GM12878 (cell line): Measurements from ENCODE around the gene MARS1. TPM values are rescaled to one million over a fixed set of nuclear protein-coding genes. Genes with fewer than 3 reads are reported as not detected.
A peak's percentile ranks its signal among the peaks of the same experiment; 100 is the strongest.

ENCODE experiments used
- ATAC-seq: fragments of 200-7000 bp; cut with Tn5 transposase; 3 replicates; pipeline ENCODE4 v1.9.1; 2020; ENCODE audit warnings: mild to moderate bottlenecking, moderate library complexity
- BruUV-seq: library from RNA; stranded (reverse); fragments of 400-500 nt; replicated peaks from 2 replicates; lab custom pipeline; 2021; lab: Mats Ljungman, UMichigan
- CTCF ChIA-PET: fragments of 300-600 bp; sonication (Branson Sonifier 250); formaldehyde crosslinking; extraction: SDS; loops from one replicate; lab custom pipeline; 2021; ENCODE audit warnings: inconsistent platforms; lab: Yijun Ruan, JAX
- POLR2A ChIA-PET: fragments of 350-600 bp; formaldehyde crosslinking; extraction: SDS; loops from one replicate; lab custom pipeline; 2021; ENCODE audit warnings: inconsistent platforms; lab: Charles Lee
- RAD21 ChIA-PET: fragments of 300-600 bp; sonication (Branson Sonifier 250); formaldehyde crosslinking; loops from one replicate; lab custom pipeline; 2023; ENCODE audit warnings: antibody characterized with exemption; ENCODE audit not compliant: unreplicated experiment; lab: Charles Lee
- SMC1A ChIA-PET: fragments of 300-600 bp; sonication (Branson Sonifier 250); formaldehyde crosslinking; loops from one replicate; lab custom pipeline; 2023; ENCODE audit not compliant: unreplicated experiment, uncharacterized antibody; lab: Charles Lee
- DNase-seq: peaks from one replicate; pipeline ENCODE4 v3.0.0-alpha.2; 2011; ENCODE audit warnings: low read depth, low spot score
- FAIRE-seq: peaks from 3 replicates; lab custom pipeline; 2011; peaks lifted over from hg19 to GRCh38; lab: Jason Lieb, UNC
- H2AFZ ChIP-seq: 2 replicates; pipeline ENCODE4 v1.6.0; 2011; ENCODE audit warnings: low read depth, low read length, control low read depth; ENCODE audit not compliant: control insufficient read depth
- H3K27ac ChIP-seq: 2 replicates; pipeline ENCODE4 v1.5.1; 2011; ENCODE audit warnings: control low read depth; ENCODE audit not compliant: control insufficient read depth, insufficient read depth
- H3K27me3 ChIP-seq, 2 experiments: replicated peaks in 1 of 2; 2 replicates each; pipeline versions ENCODE4 v1.6.0 to v1.6.1; 2011; ENCODE audit warnings: low read length in 1 of 2; ENCODE audit not compliant: control insufficient read depth in 2 of 2, insufficient read depth in 2 of 2
- H3K36me3 ChIP-seq, 2 experiments: 2 replicates each; pipeline ENCODE4 v1.5.1; 2011; ENCODE audit warnings: low read length in 1 of 2; ENCODE audit not compliant: control insufficient read depth in 2 of 2, insufficient read depth in 2 of 2
- H3K4me1 ChIP-seq: 2 replicates; pipeline ENCODE4 v1.6.1; 2011; ENCODE audit warnings: mild to moderate bottlenecking, low read length, moderate library complexity, mixed read lengths; ENCODE audit not compliant: control insufficient read depth, insufficient read depth
- H3K4me2 ChIP-seq: 2 replicates; pipeline ENCODE4 v1.6.0; 2011; ENCODE audit warnings: control low read depth; ENCODE audit not compliant: control insufficient read depth, insufficient read depth
- H3K4me3 ChIP-seq: fragments of 200-600 bp; sonication (generic); 2 replicates; pipeline ENCODE4 v1.5.1; 2016
- H3K79me2 ChIP-seq: 2 replicates; pipeline ENCODE4 v1.6.0; 2011; ENCODE audit warnings: low read length; ENCODE audit not compliant: control insufficient read depth, insufficient read depth
- H3K9ac ChIP-seq: 2 replicates; pipeline ENCODE4 v1.8.0; 2011; ENCODE audit warnings: low read length, control low read depth, mixed read lengths; ENCODE audit not compliant: control insufficient read depth, insufficient read depth
- H3K9me3 ChIP-seq: replicated peaks from 3 replicates; pipeline ENCODE4 v1.5.1; 2011; ENCODE audit warnings: mild to moderate bottlenecking, low read length; ENCODE audit not compliant: control insufficient read depth, insufficient read depth
- H4K20me1 ChIP-seq: 2 replicates; pipeline ENCODE4 v1.6.0; 2011; ENCODE audit not compliant: control insufficient read depth, insufficient read depth
- CREB1 ChIP-seq: IDR thresholded peaks from 2 replicates; pipeline ENCODE4 v1.6.1; 2012; ENCODE audit warnings: low read depth, mild to moderate bottlenecking, inconsistent platforms
- DPF2 ChIP-seq: fragments of 450-650 bp; IDR thresholded peaks from 2 replicates; pipeline ENCODE4 v1.6.1; 2017; ENCODE audit warnings: mild to moderate bottlenecking
- EP300 ChIP-seq, 2 experiments: fragments of 150-350 bp in 1 of 2; IDR thresholded peaks; 2 replicates each; pipeline ENCODE4 v1.6.1; 2011 to 2012; ENCODE audit warnings: low read depth in 2 of 2, low read length in 2 of 2, borderline replicate concordance in 1 of 2, improper control_type of control experiment in 1 of 2, inconsistent platforms in 1 of 2; ENCODE audit not compliant: control insufficient read depth in 1 of 2
- ETV6 ChIP-seq, 2 experiments: fragments of 450-650 bp in 1 of 2; IDR thresholded peaks in 1 of 2; conservative IDR thresholded peaks in 1 of 2; 2 replicates each; pipeline ENCODE4 v1.6.1; 2014; ENCODE audit warnings: antibody characterized with exemption in 1 of 2, borderline replicate concordance in 1 of 2, low read depth in 1 of 2, mild to moderate bottlenecking in 1 of 2, moderate library complexity in 1 of 2
- HDAC2 ChIP-seq: fragments of 200-600 bp; sonication (generic); IDR thresholded peaks from 2 replicates; pipeline ENCODE4 v1.6.1; 2017
- MEF2B ChIP-seq: fragments of 450-650 bp; IDR thresholded peaks from 2 replicates; pipeline ENCODE4 v1.6.1; 2018; ENCODE audit warnings: mild to moderate bottlenecking, moderate library complexity; ENCODE audit not compliant: partially characterized antibody, poor library complexity, severe bottlenecking
- MXI1 ChIP-seq: fragments of 150-350 bp; IDR thresholded peaks from 2 replicates; pipeline ENCODE4 v1.6.1; 2011; ENCODE audit warnings: low read depth, mild to moderate bottlenecking, inconsistent platforms, low read length, improper control_type of control experiment
- PAX5 ChIP-seq: IDR thresholded peaks from 2 replicates; pipeline ENCODE4 v1.6.1; 2011; ENCODE audit warnings: low read depth, low read length, borderline replicate concordance
- RUNX3 ChIP-seq: IDR thresholded peaks from 2 replicates; pipeline ENCODE4 v1.6.1; 2012; ENCODE audit warnings: low read length, inconsistent platforms
- TAF1 ChIP-seq: IDR thresholded peaks from 2 replicates; pipeline ENCODE4 v1.6.1; 2011; ENCODE audit warnings: mild to moderate bottlenecking, low read depth, low read length, borderline replicate concordance
- WGBS: methylation state at CpG from one replicate; pipeline ENCODE4 v1.1.6; 2016; ENCODE audit warnings: low lambda C conversion rate; ENCODE audit not compliant: insufficient replicate concordance, insufficient coverage; ENCODE audit errors: missing lambda C conversion rate; 5-methylcytosine and 5-hydroxymethylcytosine counted together
- in situ Hi-C: fragments of 300-500 bp; cut with MboI; formaldehyde crosslinking; loops from 9 replicates; pipeline ENCODE4 v1.14.3; 2018; ENCODE audit warnings: mixed read lengths
- intact Hi-C: fragments of 100-400 bp; cut with micrococcal nuclease; formaldehyde crosslinking; loops from one replicate; pipeline ENCODE4 v1.14.2; 2022; ENCODE audit not compliant: unreplicated experiment
- polyA plus RNA-seq, 11 experiments: library from polyadenylated mRNA; depleted of rRNA in 4 of 11; unstranded in 6 of 11; stranded (reverse) in 5 of 11; fragments of >200 nt; fragmentation: Nextera tagmentation in 4 of 11; fragmentation: Illumina TruSeq in 1 of 11; extraction: Ambion mirVana in 4 of 11; extraction: Trizol in 1 of 11; gene quantifications; 1 replicate in 1 of 11; 2 replicates in 10 of 11; pipeline versions ENCODE4 v1.2.1 to v1.2.3, GENCODE V29; 2011 to 2016; ENCODE audit warnings: inconsistent platforms in 2 of 11, missing spikeins in 2 of 11, low read depth in 1 of 11
- total RNA-seq, 4 experiments: library from RNA; depleted of rRNA in 3 of 4; stranded (reverse); fragments of >200 nt in 3 of 4; fragmentation: Illumina TruSeq in 1 of 4; extraction: Trizol in 1 of 4; gene quantifications; 2 replicates each; pipeline versions ENCODE4 v1.2.1 to v1.2.3, GENCODE V29; 2013 to 2021
- TF ChIP-seq, protein P1 (sequence below): fragments of 450-650 bp; conservative IDR thresholded peaks from 2 replicates; pipeline ENCODE4 v1.6.1; 2017; ENCODE audit warnings: mild to moderate bottlenecking, moderate library complexity
- TF ChIP-seq, protein P2 (sequence below): fragments of 450-650 bp; IDR thresholded peaks from 2 replicates; pipeline ENCODE4 v1.6.1; 2017; ENCODE audit warnings: mild to moderate bottlenecking, moderate library complexity
- TF ChIP-seq, protein P3 (sequence below): fragments of 450-650 bp; IDR thresholded peaks from 2 replicates; pipeline ENCODE4 v1.6.1; 2017; ENCODE audit warnings: borderline replicate concordance

Gene MARS1
- total and polyA plus RNA-seq, 10 of the 15 experiments (the other 5 are each of a cell fraction or from before 2014, with no cell fraction given): 72.3 to 270 (median 153) TPM

DNA sequence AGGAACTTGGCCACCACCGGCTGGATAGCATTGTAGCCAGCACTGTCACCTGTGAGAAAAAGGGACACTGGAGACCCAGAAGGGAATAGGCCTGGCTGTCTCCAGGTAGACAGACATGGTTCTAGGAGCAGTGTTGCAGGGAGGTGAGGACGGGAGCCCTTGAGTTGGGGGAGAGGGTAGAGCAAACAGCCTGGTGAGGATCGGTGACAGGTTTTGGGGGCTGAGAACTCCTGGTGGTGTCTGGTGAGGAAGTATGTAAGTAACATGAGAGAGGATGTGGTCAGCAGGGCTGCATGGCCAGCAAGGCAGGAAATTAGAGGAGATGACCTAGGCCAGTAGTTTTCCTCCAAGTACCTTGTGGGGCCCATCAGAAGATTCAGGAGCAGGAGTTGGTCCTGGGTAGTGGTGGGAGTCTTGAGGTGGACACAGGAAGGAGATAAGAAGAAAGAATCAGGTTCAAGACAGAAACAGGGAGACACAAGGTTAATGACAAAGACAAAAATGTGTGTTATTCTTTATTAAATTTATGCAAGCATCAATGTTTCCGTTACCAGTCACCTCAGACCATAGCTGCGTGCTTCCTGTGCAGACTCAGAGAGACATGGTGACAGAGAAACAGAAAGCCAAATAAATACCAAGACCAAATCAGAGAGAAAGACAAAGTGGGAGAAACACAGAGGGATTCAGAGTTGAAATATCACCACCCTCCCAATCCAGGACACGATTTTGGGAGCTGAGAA lies 8.3 kb upstream of the MARS1 start, which contains the start of gene ARHGAP9:
TSS of gene ARHGAP9 (minus strand) at position 491 of the 740 bp plus-strand sequence. CDS start at position 31, 460 bp downstream.
- Histone ChIP-seq H3K36me3 (peaks cover 1 to 7% of the 10 kb centered on the region in 2 experiments; a peak in 3 of 4 replicates), H3K4me3 (peak within 1 kb of the TSS; percentile 92; the same call in 1 of the 2 replicates), H3K4me2 (peak within 1 kb of the TSS; percentile 99), H3K9me3 (no peaks in the 10 kb centered on the region), H3K4me1 (peaks cover 34% of the 10 kb centered on the region), H3K9ac (peak within 1 kb of the TSS; percentile 74), H3K27ac (peak within 1 kb of the TSS; percentile 85), H4K20me1 (no peaks in the 10 kb centered on the region), H3K27me3 (no peaks in the 10 kb centered on the region), H3K79me2 (peaks cover 41% of the 10 kb centered on the region), H2AFZ (peak within 1 kb of the TSS; percentile 82)
- SMC1A ChIA-PET: interaction anchor here (0.8 to 2.7 kb wide), 6 partner anchors 19 to 283 kb away, joined by 3 to 10 read pairs (median 3); partner anchors contain the start of gene GLI1
- ATAC-seq (peak; percentile 52), FAIRE-seq (peak; percentile 7), DNase-seq (peak; percentile 51)
- TSS peak; percentile 62 for BruUV-seq
- CTCF ChIA-PET: interaction anchor here (0.6 to 8.1 kb wide), 5 partner anchors 8 to 365 kb away, joined by 3 to 114 read pairs (median 4); partner anchors contain the start of genes GLI1 and INHBE
- in situ Hi-C loops (no loop called here), intact Hi-C loops (loop anchor here (5.0 to 10.0 kb wide), 2 partner anchors 43 to 275 kb away; partner anchors contain the start of genes CDK4, DDIT3, MARCHF9 and MBD6)
- RAD21 ChIA-PET: interaction anchor here (0.9 to 1.6 kb wide), 4 partner anchors 21 to 386 kb away, joined by 3 to 7 read pairs (median 3); partner anchors contain the start of genes DCTN2 and GLI1
- 2% methylated on average over 6 of the region's 6 CpGs for WGBS
- POLR2A ChIA-PET: interaction anchor here (0.6 to 1.7 kb wide), 6 partner anchors 14 to 134 kb away, joined by 3 to 7 read pairs (median 4); partner anchors contain the start of gene DDIT3
- TF ChIP-seq CREB1: no peak; the same call in 1 of the 2 replicates
- TF ChIP-seq, protein P1, sequence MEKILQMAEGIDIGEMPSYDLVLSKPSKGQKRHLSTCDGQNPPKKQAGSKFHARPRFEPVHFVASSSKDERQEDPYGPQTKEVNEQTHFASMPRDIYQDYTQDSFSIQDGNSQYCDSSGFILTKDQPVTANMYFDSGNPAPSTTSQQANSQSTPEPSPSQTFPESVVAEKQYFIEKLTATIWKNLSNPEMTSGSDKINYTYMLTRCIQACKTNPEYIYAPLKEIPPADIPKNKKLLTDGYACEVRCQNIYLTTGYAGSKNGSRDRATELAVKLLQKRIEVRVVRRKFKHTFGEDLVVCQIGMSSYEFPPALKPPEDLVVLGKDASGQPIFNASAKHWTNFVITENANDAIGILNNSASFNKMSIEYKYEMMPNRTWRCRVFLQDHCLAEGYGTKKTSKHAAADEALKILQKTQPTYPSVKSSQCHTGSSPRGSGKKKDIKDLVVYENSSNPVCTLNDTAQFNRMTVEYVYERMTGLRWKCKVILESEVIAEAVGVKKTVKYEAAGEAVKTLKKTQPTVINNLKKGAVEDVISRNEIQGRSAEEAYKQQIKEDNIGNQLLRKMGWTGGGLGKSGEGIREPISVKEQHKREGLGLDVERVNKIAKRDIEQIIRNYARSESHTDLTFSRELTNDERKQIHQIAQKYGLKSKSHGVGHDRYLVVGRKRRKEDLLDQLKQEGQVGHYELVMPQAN: no peak
- TF ChIP-seq, protein P2, sequence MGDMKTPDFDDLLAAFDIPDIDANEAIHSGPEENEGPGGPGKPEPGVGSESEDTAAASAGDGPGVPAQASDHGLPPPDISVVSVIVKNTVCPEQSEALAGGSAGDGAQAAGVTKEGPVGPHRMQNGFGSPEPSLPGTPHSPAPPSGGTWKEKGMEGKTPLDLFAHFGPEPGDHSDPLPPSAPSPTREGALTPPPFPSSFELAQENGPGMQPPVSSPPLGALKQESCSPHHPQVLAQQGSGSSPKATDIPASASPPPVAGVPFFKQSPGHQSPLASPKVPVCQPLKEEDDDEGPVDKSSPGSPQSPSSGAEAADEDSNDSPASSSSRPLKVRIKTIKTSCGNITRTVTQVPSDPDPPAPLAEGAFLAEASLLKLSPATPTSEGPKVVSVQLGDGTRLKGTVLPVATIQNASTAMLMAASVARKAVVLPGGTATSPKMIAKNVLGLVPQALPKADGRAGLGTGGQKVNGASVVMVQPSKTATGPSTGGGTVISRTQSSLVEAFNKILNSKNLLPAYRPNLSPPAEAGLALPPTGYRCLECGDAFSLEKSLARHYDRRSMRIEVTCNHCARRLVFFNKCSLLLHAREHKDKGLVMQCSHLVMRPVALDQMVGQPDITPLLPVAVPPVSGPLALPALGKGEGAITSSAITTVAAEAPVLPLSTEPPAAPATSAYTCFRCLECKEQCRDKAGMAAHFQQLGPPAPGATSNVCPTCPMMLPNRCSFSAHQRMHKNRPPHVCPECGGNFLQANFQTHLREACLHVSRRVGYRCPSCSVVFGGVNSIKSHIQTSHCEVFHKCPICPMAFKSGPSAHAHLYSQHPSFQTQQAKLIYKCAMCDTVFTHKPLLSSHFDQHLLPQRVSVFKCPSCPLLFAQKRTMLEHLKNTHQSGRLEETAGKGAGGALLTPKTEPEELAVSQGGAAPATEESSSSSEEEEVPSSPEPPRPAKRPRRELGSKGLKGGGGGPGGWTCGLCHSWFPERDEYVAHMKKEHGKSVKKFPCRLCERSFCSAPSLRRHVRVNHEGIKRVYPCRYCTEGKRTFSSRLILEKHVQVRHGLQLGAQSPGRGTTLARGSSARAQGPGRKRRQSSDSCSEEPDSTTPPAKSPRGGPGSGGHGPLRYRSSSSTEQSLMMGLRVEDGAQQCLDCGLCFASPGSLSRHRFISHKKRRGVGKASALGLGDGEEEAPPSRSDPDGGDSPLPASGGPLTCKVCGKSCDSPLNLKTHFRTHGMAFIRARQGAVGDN: no peak; the same call in 1 of the 2 replicates
- TF ChIP-seq, protein P3, sequence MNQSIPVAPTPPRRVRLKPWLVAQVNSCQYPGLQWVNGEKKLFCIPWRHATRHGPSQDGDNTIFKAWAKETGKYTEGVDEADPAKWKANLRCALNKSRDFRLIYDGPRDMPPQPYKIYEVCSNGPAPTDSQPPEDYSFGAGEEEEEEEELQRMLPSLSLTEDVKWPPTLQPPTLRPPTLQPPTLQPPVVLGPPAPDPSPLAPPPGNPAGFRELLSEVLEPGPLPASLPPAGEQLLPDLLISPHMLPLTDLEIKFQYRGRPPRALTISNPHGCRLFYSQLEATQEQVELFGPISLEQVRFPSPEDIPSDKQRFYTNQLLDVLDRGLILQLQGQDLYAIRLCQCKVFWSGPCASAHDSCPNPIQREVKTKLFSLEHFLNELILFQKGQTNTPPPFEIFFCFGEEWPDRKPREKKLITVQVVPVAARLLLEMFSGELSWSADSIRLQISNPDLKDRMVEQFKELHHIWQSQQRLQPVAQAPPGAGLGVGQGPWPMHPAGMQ: no peak
- TF ChIP-seq PAX5: no peak
- no peak for TF ChIP-seq EP300 (IDR thresholded peaks at IDR 0.05; ENCODE audit: borderline replicate concordance in 1 of 2, control insufficient read depth in 1 of 2, low read depth in 2 of 2, low read length in 2 of 2)
- no peak for TF ChIP-seq MXI1
- TF ChIP-seq TAF1: no peak
- no peak for TF ChIP-seq HDAC2
- TF ChIP-seq RUNX3: peak; percentile 90
- peak; percentile 38; the same call in 1 of the 2 replicates for TF ChIP-seq DPF2
- no peak for TF ChIP-seq MEF2B
- peak in 1 of 2 experiments; percentile 63; a peak in 1 of 4 replicates for TF ChIP-seq ETV6 (conservative IDR thresholded peaks at IDR 0.05 in 1 of 2, IDR thresholded peaks at IDR 0.05 in 1 of 2; ENCODE audit: borderline replicate concordance in 1 of 2, low read depth in 1 of 2)
